GM21723 (cell line): Measurements from ENCODE around the gene NCS1.

Experiments
- ATAC-seq: cut with Tn5 transposase; IDR thresholded peaks from one replicate; pipeline ENCODE4 v1.9.1; 2021; ENCODE audit warnings: mild to moderate bottlenecking, moderate library complexity; ENCODE audit not compliant: unreplicated experiment

NCS1 gene

GRCh38 chr9:130174920-130175321 is 2.7 kb downstream of the NCS1 start:
- no peak for ATAC-seq

- ATAC-seq = no peak
These were observed 3.2 kb downstream of the NCS1 start for GRCh38 chr9:130175355-130175754.

GRCh38 chr9:130176760-130177159 is 4.6 kb downstream of the NCS1 start:
- no peak for ATAC-seq

GRCh38 chr9:130177898-130178805 is 5.9 kb downstream of the NCS1 start:
- ATAC-seq = no peak

DNA sequence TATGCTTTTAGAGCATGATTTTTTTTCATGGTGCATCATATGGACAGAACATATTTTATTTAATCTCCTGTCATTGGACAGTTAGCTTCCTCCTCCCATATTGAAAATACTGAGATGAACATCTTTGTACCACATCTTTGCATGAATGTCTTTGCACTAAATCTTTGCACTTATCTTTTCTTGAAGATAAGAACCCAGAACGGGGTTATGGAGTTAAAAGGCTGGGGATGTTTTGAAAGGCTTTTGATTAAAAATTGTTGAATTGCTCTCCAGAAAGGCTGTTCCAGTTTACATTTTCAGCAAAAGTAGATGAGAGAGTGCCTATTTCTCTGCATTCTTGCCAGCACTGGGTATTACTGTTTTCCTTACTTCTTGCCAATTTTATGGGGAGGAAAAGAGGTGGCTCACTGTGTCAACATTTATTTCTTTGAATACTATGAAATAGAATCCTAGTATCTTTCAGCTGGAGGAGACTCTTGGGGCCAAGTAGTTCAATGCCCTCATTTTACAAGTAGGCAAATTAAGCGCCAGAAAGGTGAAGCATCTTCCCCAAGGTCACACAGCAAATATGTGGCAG is 7.2 kb downstream of the NCS1 start:
- no peak for ATAC-seq

DNA sequence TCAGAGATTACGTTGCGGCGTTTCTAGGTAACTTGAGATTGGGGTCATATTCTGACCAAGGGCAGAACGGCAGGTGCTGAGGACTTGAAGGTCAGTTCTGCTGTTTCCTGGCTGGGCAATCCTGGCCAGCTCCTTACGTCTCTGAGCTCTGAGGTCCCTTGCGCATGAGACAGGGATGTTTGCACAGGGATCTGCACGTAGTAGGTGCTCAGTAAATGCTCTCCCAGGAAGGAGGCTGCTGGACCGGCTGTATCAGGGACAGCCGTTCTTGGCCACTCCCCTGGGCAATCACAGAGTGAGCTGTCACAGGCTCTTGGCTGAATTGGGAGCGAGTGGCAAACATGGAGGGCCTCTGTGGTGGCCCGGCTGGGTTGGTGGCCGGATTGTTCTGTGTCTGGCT is 8.3 kb downstream of the NCS1 start:
- no peak for ATAC-seq

DNA sequence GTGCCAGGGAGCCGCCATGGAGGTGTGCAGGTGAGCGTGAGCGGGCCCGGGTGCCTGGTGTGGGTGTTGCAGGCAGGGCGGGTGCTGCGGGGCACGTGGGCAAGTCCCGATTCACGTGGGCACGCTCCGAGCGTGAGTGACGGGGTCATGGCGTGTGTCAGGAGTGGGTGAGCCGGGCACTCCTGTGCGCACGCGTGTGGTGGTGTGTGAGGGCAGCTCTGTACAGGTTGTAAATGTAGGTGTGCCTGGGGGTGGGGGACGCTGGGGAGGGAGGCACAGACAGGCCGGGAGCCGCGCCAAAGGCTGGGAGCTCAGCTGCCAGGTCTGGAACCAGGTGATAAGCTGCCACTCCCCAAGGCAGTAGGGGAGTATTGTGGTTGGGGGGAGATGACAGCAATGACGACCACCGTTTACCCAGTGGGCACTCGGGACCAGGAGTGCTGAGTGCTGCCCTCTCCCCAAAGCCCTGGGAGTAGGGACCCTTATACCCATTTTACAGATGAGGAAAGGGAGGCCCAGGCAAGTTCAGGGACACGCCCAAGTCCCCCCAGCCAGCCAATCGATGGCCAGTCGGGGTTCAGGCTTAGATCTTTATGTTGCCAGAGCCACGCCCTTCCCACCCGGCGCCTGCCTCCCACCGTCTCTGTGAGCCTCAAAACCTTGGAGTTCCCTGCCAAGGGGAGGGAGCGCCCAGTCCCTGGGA is 9.6 kb downstream of the NCS1 start:
- ATAC-seq = no peak

- no peak for ATAC-seq
These were observed 10.2 kb downstream of the NCS1 start for GRCh38 chr9:130182381-130182909.

DNA sequence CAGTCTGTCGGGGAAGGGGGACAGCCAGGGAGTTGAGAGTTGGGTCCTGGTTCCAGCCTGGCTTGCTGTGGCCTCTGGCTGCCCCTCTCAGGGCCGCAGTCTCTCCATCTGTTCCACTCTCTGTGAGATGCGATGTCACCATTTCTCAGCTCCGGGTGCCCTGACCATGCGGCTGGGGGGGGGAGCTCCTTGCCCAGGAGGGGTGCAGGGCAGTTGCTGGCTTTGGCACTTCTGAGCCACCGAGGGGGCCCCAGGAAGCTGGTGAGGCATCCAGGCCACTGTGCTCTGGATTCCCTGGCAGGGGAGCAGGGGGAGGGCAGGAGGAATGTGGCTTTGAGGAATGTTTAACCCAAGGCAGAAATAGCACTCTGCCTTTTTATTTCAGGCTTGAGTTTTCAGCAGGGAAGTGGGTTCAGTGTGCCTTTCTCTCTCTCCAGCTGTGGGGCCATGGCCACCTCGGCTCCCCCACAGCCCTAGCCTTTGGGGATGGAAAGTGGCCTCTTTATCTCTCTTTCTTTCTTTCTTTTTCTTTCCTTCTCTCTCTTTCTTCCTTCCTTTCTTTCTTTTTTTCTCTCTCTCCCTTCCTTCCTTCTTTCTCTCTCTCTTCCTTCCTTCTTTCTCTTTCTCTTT is 11.0 kb downstream of the NCS1 start:
- no peak for ATAC-seq

- no peak for ATAC-seq
These were observed 12.8 kb downstream of the NCS1 start for GRCh38 chr9:130185017-130185416.

GRCh38 chr9:130185490-130186031 is 13.4 kb downstream of the NCS1 start:
- no peak for ATAC-seq

- ATAC-seq = no peak
These were observed 13.8 kb downstream of the NCS1 start for GRCh38 chr9:130186051-130186450.

- no peak for ATAC-seq
These were observed 14.8 kb downstream of the NCS1 start for GRCh38 chr9:130186839-130187522.

GRCh38 chr9:130187523-130187846 is 15.3 kb downstream of the NCS1 start:
- ATAC-seq = no peak

DNA sequence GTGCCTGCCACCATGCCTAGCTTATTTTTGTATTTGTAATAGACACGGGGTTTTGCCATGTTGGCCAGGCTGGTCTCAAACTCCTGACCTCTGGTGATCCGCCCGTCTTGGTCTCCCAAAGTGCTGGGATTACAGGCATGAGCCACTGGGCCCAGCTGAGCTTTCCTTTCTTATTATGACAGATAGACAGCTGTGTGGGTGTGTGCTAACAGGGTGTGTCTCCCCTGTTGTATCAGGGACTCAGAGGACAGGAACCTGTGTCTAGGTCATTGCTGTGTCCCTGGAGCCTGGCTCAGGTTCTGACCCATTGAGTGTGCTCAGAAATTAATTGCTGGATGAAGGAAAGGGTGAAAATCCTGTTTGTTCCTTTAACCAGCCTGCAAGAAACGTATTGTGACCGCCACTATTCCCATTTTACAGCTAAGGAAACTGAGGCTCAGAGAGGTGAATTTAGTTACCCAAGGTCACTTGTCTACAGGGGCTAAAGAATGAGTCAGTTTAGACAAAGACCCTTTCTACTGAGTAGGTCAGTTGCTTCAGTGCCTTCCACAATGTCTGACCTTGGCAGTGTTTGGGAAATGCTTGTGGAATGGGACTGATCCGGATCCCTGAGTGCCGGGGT is 16.8 kb downstream of the NCS1 start:
- ATAC-seq = no peak

DNA sequence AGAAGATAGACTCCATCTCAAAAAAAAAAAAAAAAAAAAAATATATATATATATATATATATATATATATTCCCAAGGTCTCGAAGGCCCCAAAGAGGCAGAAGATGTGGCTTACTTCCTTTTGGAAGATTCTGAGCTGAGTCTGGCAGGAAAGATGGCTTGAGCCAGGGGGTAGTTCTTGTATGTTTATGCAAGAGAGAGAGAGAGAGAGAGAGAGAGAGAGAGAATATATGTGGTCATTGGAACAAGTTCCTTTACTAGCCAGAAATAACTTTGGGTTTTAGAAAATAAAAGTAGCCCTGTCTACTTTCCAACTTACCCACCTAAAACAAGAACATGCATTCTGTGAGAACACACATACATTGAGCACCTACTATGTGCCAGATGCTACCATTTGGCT is 17.6 kb downstream of the NCS1 start:
- no peak for ATAC-seq

GRCh38 chr9:130191068-130191748 is 19.0 kb downstream of the NCS1 start:
- ATAC-seq = no peak

- ATAC-seq = no peak
These were observed 19.5 kb downstream of the NCS1 start for GRCh38 chr9:130191749-130192120.

DNA sequence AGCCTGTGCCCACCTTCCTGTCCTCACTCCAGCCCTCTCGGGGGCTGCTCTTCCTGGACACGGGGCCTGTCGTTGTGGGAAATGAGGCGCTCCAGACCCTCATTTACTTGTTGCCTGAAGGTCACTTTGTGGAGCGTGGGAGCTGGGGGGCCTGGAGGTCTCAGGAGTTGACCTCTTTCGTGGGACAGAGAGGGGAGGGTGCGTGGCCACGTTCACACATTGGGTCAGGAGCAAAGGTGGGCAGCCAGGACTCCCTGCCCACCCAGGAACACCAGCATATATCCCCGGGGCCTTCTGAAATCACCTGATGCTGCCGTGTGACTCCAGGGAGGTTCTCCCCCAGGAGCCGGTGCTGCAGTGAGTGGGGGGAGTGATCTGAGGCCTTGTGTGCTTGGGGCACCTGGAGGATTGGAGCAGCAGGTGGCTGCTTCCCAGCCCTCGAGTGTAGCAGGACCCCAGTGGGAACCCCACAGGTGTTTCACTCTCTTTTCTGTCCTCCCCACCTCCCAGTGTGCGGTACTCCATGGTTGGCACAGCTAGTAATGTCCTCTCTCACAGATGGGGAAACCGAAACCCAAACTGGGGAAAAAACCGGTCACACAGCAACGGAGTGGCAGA is 20.3 kb downstream of the NCS1 start:
- no peak for ATAC-seq
